Ovary (tissue), 9 donors: Measurements from ENCODE around the gene STAT5A. TPM values are rescaled to one million over a fixed set of nuclear protein-coding genes. Genes with fewer than 3 reads are reported as not detected.

Experiments used
- DNase-seq, 5 donors: peaks; one replicate each; pipeline ENCODE4 v3.0.0-alpha.2; 2019 to 2020
- H3K27ac ChIP-seq, 2 donors: fragments of 200-600 bp; one replicate each; pipeline versions ENCODE4 v1.5.1 to v1.8.0; 2019 to 2022
- H3K27me3 ChIP-seq: fragments of 200-600 bp; one replicate; pipeline ENCODE4 v1.8.0; 2022
- H3K36me3 ChIP-seq: fragments of 200-600 bp; sonication (generic); one replicate; pipeline ENCODE4 v1.5.1; 2019
- H3K4me1 ChIP-seq: one replicate; pipeline ENCODE4 v1.8.1; 2013; ENCODE audit warnings: mild to moderate bottlenecking, moderate library complexity; ENCODE audit not compliant: insufficient read depth
- H3K4me3 ChIP-seq: fragments of 200-600 bp; sonication (generic); one replicate; pipeline ENCODE4 v1.5.1; 2017
- H3K9me3 ChIP-seq, 2 donors: fragments of 200-600 bp in 1 of 2; sonication (generic) in 1 of 2; one replicate each; pipeline versions ENCODE4 v1.5.1 to v1.8.1; 2013 to 2019; ENCODE audit warnings: mild to moderate bottlenecking in 1 of 2, moderate library complexity in 1 of 2
- EP300 ChIP-seq: sonication (generic); formaldehyde crosslinking; IDR thresholded peaks from one replicate; pipeline ENCODE4 v1.6.1; 2017; ENCODE audit warnings: antibody characterized with exemption
- POLR2A ChIP-seq: fragments of 450-650 bp; IDR thresholded peaks from one replicate; pipeline ENCODE4 v1.6.1; 2017; ENCODE audit warnings: antibody characterized with exemption, mild to moderate bottlenecking, moderate library complexity
- WGBS, 3 donors: extraction: QIAGEN DNeasy Blood & Tissue Kit in 1 of 3; methylation state at CpG; one replicate each; pipeline versions ENCODE4 v1.1.5 to v1.1.7; 2013 to 2017; 5-methylcytosine and 5-hydroxymethylcytosine counted together
- intact Hi-C, 4 donors: fragments of 100-400 bp; cut with DNase I; formaldehyde crosslinking; loops; one replicate each; pipeline versions ENCODE4 v1.11.0 to v1.15.1; 2022 to 2023
- polyA plus RNA-seq, 2 donors: library from polyadenylated mRNA; stranded (reverse); fragments of 200-250 nt in 1 of 2; fragments of 350-450 nt in 1 of 2; fragmentation: Illumina TruSeq in 1 of 2; extraction: RNeasy Lipid Tissue Mini Kit (QIAGEN cat#74804) in 1 of 2; gene quantifications; one replicate each; pipeline ENCODE4 v1.2.3, GENCODE V29; 2013 to 2014
- total RNA-seq, 7 donors: library from RNA; depleted of rRNA in 2 of 7; stranded (reverse); fragments of >200 nt in 2 of 7; fragmentation: NEBNext Ultra II Directional in 3 of 7; extraction: Animal tissue kit (Norgen Biotek cat#: 25700) in 3 of 7; gene quantifications; one replicate each; pipeline versions ENCODE4 v1.1.0 to v1.2.4, GENCODE V29; 2016 to 2023
- TF ChIP-seq, protein P1 (sequence below), 3 donors: fragments of 450-650 bp in 2 of 3; fragments of 200-600 bp in 1 of 3; IDR thresholded peaks; one replicate each; pipeline versions ENCODE4 v1.5.1 to v1.8.0; 2016 to 2022; ENCODE audit warnings: antibody characterized with exemption in 3 of 3, mild to moderate bottlenecking in 1 of 3
- donor health status: DM: no; HTN: no; CAD: no; lungs with moderate emphysema.
- donor health status: DM: no; HTN: no; CAD: no.
- donor health status: Bipolar disorder and iron deficiency.
- donor health status: DM: yes; HTN: yes; CAD: no.
- donor health status: DM: no; HTN: no; CAD: no.
- donor health status: DM: yes; HTN: yes; CAD: no.

Gene STAT5A
- total and polyA plus RNA-seq, 9 donors: 19.5 to 82.8 (median 51.4) TPM

DNA sequence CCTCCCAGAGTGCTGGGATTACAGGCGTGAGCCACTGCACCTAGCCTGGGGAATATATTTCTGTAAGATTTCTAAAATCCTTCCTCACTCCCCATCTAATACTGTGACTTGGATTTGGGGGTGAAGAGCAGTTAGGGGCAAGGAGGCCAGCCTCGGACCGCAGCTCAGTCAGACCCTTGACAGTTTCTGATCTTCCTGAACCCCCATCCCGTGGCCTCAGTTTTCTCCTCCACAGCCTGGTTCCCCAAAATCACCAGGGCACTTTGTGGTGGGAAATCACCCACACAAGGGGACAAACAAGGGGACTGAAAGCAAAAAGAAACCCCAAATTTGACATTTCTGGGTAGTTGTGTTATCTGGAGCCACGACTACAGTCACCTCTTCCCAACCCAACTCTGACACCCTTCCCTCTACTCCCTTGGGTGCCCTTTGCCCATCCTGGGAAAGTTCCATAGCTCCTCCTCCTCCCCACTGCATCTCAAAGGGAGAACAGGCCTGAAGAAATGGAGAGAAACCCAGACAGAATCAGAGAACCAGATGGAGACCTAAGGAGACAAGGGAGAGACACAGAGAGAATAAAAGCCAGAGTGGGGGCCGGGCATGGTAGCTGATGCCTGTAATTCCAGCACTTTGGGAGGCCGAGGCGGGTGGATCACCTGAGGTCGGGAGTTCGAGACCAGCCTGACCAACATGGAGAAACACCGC lies 2.8 kb upstream of the STAT5A start:
- H3K36me3 ChIP-seq: no peaks in the 10 kb centered on the region
- no peak overlapping the region for H3K4me3 ChIP-seq
- peaks cover 14% of the 10 kb centered on the region for H3K4me1 ChIP-seq
- peak in 4 of 5 donors; percentile 13 to 18 (median 15) for DNase-seq
- no peaks in the 10 kb centered on the region for H3K9me3 ChIP-seq
- H3K27ac ChIP-seq: no peak overlapping the region
- 90 to 94% (median 90%) methylated on average over 11 of the region's 11 CpGs for WGBS, 3 donors
- intact Hi-C loops: loop anchor here in 1 of 4 donors (5.0 kb wide), 1 partner anchor 1352 kb away; no protein-coding TSS in a partner anchor
- TF ChIP-seq, protein P1, sequence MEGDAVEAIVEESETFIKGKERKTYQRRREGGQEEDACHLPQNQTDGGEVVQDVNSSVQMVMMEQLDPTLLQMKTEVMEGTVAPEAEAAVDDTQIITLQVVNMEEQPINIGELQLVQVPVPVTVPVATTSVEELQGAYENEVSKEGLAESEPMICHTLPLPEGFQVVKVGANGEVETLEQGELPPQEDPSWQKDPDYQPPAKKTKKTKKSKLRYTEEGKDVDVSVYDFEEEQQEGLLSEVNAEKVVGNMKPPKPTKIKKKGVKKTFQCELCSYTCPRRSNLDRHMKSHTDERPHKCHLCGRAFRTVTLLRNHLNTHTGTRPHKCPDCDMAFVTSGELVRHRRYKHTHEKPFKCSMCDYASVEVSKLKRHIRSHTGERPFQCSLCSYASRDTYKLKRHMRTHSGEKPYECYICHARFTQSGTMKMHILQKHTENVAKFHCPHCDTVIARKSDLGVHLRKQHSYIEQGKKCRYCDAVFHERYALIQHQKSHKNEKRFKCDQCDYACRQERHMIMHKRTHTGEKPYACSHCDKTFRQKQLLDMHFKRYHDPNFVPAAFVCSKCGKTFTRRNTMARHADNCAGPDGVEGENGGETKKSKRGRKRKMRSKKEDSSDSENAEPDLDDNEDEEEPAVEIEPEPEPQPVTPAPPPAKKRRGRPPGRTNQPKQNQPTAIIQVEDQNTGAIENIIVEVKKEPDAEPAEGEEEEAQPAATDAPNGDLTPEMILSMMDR (IDR thresholded peaks at IDR 0.05): no peak
- no peaks in the 10 kb centered on the region for H3K27me3 ChIP-seq

DNA sequence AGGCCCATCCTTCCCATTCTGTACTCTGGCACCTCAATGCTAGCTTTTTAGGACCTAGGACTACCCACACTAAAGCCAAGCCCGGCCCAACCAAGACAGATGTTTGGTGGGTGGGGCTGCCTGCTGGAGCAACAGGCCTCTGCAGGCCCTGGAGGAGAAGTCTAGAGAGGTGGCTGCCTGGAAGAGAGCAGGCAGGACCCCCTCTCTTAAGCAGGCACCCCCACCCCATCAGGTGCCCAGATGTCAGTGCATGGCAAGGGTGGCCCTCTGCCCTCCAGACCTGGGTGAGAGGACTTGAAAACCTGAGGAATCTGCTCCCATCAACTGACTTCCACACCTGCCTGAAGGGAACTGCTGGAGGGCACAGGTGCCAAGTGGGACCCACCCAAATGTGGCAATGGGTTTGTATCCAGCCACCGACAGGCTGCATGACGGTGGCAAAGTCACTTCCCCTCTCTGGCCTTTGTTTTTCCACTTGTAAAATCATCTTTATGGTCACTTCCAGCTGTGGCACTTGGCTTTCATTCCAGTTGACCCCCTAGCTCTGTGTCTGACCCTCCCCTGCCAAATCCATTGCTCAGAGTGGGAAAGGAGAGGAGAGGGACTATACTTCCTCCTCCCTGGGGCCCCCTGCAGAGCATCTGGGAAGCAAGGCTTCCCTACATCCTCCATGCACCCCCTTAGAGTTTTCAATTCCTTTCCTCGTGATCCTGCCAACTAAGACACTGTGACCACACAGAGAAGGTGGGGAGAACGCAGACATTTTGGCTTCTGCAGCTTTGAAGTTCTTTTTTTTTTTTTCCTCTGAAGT lies 1.7 kb upstream of the STAT5A start:
- no peaks in the 10 kb centered on the region for H3K9me3 ChIP-seq
- intact Hi-C loops: loop anchor here in 1 of 4 donors (5.0 kb wide), 1 partner anchor 1351 kb away; no protein-coding TSS in a partner anchor
- peaks cover 14% of the 10 kb centered on the region for H3K4me1 ChIP-seq
- no peaks in the 10 kb centered on the region for H3K27me3 ChIP-seq
- TF ChIP-seq EP300 (no peak), POLR2A (no peak)
- TF ChIP-seq, protein P1 (IDR thresholded peaks at IDR 0.05): no peak
- 33 to 47% (median 38%) methylated on average over 5 of the region's 5 CpGs for WGBS, 3 donors
- H3K36me3 ChIP-seq: no peaks in the 10 kb centered on the region
- peak overlapping the region; percentile 4 for H3K4me3 ChIP-seq
- peak overlapping the region; percentile 70 to 87 for H3K27ac ChIP-seq
- peak in 4 of 5 donors; percentile 35 to 51 (median 42) for DNase-seq

DNA sequence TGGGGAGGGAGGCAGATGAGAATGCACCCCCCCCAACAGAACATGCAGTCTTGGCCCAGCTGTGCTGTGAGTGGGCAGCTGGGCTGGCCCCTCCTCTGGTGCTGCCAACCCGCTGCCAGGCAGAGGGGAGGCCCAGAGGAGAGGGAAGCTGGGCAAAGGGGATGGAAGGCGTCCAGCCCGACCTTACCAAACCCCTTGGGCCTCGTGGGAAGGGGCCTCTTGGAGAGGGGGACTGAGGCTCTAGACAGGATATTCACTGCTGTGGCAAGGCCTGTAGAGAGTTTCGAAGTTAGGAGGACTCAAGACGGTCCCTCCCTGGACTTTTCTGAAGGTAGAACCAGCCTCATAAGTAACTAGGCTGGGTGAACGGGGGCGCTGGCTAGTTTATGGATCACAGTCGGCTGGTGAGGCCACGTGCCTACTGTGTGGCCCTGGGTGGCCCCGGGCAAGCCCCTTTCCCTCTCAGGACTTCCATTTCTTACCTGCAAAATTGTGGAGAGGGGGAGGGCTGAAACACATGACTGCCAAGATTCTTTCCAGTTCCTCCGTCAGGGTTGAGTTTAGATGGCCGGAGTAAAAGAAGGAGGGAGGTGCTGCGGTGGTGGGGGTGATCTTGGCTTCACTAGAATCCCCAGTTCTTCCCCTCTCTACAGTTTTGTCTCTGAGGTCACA lies 857 bp upstream of the STAT5A start:
- Histone ChIP-seq H3K27me3 (no peaks in the 10 kb centered on the region), H3K9me3 (no peaks in the 10 kb centered on the region), H3K27ac (peak overlapping the region; percentile 70 to 87), H3K4me3 (peak overlapping the region; percentile 70), H3K36me3 (no peaks in the 10 kb centered on the region), H3K4me1 (peaks cover 14% of the 10 kb centered on the region)
- intact Hi-C loops: loop anchor here in 1 of 4 donors (5.0 kb wide), 1 partner anchor 1350 kb away; no protein-coding TSS in a partner anchor
- TF ChIP-seq, protein P1 (IDR thresholded peaks at IDR 0.05): no peak
- TF ChIP-seq POLR2A: no peak
- no peak for TF ChIP-seq EP300
- peak; percentile 50 to 72 (median 65) for DNase-seq
- 6 to 16% (median 10%) methylated on average over 14 of the region's 14 CpGs for WGBS, 3 donors
